Kidney capillary endothelial cell (primary cell): ENCODE results near the gene TENM4.

Experiments used
- DNase-seq: peaks from one replicate; pipeline ENCODE4 v3.0.0-alpha.2; 2018; ENCODE audit warnings: low spot score

Gene TENM4

DNA sequence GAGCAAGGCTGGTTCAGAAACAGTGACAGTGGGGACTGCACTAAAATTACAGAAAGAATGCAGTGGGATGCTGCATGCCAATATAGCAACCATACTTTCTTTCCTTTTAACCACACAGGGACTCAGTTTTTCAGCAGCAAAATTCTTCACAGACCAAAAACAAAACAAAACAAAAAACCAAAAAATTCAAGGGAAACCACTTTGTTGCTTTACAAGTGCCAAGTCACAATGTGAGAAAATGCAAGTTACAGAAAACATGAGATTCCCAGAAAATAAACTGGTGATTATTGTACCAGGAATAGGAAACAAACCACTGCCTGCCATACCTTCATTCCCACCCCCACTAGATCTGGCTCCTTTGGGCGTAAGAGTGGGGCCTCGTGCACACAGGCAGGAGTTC lies 52.6 kb downstream of the TENM4 start:
- DNase-seq: no peak

DNA sequence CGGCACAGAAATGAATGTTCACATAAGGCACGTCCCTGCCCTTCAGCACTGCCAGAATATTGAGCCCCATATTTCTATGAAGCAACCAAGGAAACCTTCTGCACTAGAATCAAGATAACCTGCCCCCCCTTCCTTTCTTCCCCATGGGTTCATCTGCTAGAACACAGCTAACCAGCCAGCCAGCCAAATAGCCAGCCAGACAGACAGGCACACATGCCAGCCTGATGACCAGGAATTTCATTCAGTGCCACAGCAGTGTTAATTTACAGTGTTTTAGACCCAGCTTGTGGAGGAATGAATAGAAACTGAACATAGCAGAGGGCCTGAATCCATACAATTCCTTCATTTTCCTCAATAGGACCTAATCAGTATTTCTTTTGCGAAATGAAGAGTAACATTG lies 57.0 kb downstream of the TENM4 start:
- DNase-seq: no peak

DNA sequence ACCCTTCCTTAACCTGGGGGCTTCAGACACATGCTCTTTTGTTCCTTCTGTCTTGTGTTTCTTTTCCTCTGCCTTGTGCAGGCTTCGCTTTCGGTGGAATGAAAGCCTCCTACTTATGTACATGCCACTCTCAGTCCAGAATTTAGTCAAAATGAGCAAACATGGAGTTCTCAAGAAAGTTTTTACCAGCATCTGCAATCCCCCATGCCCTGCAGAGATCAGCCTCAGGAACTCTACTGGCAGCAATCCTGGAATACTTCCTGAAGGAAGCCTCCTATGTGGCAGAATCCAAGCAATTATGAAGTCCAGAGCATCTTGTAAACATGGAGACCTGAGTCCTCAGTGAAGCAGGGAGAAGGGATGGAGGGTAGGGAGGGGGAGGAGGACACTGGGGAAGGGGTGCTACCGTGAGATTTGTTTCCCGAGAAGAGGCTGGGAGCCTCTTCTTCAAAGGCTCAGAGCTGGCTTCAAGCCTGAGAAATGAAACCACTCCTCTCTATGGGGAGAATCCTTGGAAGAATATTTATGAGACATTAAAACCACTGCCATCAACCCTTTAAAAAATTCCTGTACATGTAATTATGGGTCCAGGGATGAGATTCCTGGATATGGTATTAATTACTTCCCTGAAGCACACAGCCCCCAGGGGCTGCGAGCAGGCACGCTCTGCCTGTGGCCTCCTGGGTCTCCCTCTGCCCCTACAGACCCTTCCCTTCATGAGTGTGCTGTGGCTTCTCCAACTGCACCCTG lies 58.4 kb downstream of the TENM4 start:
- DNase-seq: no peak

DNA sequence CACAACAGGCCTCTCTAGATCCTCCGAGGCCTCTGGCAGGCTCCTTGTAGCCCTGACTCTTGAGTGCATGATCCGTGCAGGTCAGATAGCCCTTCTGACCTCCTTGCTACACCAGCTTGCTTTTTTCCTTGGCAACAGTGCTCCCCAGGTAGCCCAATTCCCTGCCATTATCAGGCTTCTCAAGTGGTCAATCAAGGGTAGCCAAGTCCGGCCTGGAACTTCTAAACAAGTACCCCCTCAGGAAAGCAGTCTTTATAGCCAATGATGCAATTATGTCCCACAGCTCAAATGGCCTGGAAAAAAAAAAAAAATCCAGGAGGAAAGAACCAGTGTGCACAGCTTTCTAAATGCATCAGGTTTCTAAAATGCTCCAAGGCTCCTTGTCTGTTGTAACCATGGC lies 59.8 kb downstream of the TENM4 start:
- DNase-seq: no peak

DNA sequence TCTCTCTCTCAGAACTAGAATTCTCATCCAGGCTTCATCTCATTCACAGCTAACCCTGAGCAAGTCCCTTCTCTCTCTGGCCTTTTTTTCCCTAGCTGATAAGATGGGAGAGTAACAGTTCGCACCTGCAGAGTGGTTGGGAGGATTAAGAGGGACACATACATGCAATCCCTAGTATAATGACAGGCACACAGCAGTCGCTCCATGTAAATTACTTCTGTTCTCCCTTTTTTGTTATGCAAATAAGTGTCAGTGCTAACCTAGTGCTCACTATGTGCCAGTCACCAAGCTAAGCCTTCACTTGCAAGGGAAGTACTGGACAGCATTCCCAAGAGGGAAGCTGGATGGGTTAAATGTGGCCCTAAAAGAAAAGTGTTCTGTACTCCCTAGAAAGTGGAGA lies 63.4 kb downstream of the TENM4 start:
- DNase-seq: no peak

DNA sequence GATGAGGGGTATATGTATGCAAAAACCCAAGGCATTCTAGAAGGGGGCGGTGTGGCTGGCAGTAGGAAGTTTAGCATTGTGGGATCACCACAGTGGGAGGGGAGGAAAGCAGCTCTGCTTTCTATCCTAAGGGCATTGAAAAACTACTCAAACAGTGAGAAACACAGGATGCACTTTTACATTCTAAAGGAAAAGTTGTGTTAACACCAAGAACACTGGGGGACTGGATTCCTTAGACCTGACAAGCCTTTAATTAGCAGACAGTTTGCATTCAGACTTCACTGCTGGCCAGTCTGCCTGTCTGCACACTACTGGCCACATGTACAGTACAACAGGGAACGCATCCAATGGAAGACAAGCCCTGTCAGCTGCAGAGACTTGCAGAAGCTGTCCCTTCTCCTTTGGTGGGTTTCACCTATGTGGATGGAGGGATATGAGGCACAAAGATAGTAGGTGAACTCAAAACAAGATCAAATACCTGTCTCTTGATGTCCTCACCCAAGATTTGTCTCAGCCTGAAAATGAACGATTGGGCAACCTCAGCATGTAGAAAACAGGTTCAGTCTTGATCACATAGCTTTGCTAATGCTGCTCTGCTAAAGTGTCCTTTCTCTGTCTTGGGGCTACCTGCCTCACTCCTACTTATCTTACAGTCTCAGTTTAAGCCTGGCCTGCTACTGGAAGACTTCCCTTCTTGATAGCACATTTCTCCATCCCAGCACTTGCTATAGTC lies 64.8 kb downstream of the TENM4 start:
- DNase-seq: no peak

DNA sequence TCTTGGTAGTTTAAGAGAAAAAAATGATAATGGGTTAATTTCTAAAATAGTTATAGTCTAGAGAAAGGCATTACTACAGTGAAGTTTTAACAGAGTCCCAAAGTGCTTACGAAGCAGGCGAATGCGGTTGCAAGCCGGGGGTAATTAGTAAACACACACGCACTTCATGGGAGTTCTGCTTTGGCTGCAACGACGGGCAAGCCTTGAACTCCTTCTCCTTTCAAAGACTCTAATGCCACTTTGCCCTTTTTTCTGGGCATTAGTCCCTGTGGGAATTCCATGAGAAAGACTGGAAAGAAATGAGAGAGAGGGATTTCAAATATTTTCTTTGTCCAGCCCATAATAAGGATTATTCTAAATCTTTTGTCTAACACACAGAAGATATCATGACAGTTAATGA lies 66.1 kb downstream of the TENM4 start:
- DNase-seq: no peak

DNA sequence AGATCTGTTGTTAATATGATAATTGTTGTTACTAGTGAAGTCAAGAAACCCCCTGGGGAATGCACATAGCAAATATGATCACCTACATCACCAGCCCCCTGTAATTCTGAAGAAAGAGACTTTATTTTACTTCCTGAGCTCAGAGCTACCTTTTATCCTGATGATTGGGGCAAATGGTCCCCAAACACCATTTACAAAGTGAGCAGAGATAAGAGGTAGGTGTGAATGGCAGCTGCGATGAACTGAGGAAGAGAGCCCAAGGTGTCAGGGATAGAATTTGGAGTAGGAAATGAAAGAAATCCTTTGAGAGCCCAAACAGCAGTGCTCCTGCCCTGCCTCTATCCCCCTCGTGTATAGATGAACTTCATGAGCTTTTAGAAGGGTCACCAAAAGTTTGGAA lies 69.1 kb downstream of the TENM4 start:
- no peak for DNase-seq

DNA sequence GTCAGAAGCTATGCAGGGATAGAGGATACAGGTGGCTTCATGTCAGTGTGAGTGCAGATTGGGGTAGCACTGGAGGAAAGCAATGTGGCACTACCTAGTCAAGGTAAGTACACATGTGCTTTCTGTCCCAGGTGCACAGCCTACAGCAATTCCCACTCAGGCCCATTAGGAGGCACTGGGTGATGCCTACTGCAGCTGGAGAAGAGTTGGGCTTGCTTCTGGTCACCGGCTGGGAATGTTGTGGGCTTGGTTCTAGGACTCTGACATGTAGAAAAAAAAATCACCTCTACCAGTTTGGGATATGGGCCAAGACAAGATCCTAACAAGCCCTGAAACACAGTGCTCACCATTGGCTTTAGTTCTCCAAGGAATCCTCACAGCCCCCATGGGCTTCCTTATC lies 69.7 kb downstream of the TENM4 start:
- no peak for DNase-seq

DNA sequence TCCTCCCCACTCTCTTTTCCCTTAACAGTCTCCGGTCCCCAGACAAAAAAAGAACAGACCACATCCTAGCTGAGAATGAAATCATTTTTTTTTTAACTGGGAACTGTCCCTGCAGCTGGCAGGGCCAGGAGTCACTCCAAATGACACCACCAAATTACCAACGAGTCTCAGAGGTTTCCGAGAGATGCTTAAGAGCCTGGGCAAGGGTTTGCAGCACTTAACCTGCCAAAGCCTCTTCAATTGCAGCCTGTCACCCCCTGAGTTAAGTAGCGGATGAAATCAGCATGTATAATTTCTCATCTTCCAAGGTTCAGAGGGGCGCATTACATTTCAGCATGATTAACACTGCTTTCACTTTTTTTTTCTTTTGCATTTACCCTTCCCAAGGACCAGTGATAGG lies 71.8 kb downstream of the TENM4 start:
- DNase-seq: no peak

DNA sequence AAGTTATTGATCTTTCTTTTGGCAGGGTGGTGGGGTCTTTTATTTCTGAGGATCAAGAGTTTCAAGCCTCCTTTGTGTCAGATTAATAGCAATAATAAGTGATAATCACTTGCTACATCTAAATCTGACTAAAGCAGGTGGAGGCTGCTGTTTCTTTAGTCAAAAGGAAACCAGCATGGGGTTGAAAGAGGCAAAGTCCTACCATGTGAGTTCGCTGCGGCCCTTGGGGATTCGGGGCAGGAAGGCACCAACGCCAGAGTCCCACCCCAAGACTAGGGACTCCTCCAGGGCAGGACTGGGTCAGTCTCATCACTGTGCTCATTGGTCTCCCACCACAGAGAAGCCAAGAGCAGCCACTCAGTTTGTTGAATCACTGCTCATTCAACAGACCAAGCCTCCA lies 73.0 kb downstream of the TENM4 start:
- DNase-seq: no peak

DNA sequence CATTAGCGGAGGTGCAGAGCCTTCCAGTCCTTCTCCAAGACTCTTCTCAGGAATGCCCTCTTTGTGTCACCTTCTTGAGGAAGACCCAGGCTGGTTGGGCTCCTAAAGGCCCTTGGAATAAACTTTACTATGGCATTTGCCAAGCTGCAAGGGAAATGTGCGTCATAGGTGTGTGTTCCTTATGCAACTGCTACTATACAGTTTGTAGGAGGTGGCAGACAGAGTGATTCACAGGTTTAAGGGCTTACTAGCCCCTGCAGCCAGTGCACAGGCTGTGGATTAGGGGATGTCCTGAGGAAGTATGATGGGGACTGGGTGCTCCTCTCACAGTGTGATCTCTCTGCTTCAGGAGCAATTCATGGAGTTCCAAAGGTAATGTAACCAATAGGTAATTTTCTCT lies 74.6 kb downstream of the TENM4 start:
- no peak for DNase-seq

DNA sequence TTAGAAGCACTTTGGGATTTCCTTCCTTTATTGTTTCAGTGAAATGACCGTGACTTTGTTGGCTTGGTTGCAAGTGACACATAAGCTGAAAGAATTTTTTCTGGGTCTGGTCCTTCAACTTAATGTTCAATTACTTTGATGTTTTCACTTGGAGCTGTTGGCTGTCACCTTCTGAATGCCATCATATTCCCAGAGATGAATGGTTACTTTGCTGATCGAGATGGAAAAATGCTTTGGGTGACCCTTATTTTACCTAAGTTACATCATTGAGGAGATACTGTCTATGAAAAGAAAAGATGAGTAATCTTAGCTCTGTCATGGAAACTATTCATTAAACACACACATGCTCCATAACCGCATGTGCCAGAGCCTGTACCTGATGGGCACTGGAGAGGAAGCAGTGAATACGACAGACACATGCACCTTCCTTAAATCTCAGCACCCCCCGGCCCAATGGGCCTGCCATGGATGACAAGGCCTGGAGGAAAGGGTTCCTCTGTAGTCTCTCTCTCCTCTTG lies 76.9 kb downstream of the TENM4 start:
- DNase-seq: no peak

DNA sequence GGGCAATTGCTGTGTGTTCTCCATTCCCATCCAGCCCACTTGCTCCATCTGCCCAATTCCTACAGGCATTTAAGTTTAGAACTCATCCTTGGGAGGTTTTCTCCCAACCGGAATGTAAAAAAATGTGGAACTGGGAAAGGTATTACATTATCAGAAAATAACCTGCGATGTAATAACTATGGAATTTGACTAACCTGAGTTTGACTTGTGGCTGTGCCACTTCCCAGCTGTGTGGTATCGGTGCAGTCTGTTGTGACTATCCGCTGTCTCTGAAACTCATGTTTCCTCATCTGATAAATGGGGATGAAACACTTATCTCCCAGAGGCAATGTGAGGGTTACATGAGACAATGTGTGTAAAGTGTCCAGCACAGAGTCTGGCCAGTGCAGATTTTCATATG lies 77.6 kb downstream of the TENM4 start:
- no peak for DNase-seq

DNA sequence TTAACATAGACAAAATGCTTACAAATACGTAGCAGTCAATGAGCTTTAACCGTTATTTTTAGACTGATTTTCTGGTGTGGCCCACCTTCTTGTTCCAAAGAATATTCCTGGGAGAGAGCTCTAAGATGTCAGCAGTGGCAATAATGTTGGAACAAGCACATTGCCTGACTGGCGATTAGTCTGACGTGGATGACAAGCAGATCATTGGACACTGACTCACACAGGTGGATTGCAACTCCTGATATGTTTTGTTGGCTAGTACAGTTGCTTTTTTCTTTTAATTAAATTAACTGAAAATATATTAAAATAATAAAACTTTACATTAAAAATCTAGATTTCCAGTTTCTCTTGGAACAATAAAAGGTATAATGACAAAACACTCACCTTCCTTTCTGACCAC lies 78.0 kb downstream of the TENM4 start:
- DNase-seq: no peak

DNA sequence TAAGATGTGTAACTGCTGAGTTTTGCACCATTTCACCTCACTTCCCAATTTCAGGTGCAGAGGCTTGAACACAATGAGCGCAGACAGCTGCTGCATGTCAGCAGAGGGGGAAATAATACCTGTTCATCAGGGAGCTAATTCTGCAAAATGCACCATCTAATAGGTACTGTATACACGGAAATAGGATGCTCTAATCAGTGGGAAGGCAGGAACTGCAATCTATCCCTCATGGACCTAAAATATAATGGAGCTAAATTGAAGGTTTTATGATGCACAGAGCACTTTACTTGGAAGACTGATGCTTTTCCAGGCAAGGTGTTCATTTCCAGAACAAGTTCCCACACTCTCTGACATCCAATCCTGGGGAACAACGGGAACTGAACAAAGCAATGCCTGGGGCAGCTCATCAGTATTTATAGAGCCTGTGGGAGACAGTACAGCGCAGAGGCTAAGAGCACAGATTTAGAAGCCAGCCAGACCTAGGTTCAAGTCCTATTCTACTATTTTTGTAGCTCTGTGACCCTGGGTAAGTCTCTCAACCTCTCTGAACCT lies 78.5 kb downstream of the TENM4 start:
- no peak for DNase-seq

DNA sequence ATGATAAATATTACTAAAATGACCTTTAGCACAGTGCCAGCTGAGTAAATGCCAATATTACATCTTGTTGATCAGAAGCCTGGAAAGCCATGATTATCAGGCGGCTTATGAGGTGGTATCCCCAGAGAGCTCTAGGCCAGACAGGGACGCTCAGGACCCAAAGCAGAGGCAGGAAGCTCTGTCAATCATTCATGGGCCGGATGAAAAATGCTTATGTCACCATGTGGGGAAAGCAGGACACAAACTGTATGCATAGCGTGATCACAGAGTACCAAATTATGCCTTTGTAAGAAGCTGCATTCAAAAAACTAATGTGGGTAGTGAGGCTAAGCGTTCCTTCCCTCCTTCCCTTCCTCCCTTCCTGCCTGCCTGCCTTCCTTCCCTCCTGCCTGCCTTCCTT lies 82.6 kb downstream of the TENM4 start:
- no peak for DNase-seq

DNA sequence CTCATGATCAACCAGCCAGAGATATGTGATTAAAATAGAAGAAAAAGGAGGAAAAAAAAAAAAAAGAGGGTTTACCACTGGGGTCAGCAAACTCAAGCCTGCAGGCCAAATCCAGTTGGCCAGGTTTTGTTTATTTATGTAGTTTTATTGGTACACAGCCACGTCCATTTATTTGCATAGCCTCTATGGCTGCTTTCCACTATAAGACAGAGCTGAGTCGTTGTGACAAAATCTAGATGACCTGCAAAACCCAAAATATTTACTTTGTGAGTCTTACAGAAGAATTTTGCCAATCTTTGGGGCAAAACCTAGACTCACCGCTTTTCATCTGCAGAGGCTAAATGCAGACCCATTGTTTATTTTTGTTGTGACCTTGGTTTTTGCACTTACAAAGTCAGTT lies 87.1 kb downstream of the TENM4 start:
- no peak for DNase-seq

DNA sequence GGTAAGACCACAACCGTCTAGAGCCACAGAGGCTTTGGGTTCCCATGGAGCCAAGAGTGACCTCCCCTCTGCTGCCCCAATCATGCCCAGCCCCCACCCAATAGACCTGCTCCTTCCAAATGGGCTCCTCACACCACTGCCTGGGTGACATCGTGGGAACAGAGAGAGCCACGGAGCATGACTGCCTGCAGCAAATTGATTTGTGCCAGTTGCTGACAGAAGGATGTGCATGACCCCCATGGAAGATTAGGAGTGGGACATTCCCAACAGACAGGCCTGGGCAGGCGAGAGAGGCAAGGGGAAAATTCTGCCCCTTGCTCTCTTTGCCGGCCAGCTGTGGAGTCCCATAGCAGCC lies 88.5 kb downstream of the TENM4 start:
- no peak for DNase-seq

DNA sequence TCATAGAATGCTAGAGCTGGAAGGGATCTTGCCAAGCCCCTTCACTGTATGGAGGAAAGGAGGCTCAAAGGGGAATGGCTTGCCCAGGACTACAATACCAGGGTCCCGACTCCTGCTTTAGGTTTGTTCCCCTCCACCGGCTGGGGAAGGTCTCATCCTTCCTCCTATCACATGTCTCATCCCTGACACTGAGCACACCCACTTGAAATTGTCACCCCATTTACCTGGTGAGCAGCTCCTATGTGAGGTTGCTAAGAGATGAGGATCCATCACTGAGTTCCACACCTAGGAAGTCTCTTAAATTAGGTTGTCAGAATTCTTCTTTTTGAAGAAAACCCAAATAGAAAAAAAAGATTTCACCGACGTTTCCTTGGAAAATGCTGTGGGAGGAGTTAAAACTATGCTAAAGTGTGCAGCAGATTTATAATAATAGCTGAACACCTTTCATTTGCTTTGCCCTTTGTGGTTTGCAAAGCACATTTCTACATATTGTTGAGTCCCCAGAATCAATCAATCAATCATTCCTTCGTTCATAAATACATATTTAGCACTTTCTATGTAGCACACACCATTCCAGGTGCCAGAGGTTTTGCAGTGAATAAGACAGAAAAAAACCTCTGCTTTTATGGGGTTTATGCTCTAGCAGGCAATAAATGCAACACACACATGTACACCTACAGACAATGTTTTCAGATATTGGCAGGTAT lies 91.7 kb downstream of the TENM4 start:
- no peak for DNase-seq

DNA sequence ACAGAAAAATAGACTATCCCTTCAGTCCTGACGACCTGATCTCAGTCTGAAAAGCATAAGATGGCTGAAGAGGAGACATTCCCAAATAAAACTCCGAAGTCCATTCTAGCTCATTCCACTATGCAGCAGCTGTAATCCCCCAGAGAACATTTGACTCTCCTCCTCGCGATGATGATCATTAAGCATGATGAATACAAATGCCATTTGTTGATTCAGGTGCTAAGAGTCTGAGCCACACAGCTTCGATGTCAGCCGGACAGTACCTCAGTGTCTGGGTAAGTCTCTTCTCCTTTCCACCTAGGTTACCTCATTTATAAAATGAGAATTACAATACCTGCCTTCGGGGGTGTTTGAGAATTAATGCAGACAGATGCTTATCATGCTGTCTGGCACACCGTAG lies 94.8 kb downstream of the TENM4 start:
- no peak for DNase-seq

DNA sequence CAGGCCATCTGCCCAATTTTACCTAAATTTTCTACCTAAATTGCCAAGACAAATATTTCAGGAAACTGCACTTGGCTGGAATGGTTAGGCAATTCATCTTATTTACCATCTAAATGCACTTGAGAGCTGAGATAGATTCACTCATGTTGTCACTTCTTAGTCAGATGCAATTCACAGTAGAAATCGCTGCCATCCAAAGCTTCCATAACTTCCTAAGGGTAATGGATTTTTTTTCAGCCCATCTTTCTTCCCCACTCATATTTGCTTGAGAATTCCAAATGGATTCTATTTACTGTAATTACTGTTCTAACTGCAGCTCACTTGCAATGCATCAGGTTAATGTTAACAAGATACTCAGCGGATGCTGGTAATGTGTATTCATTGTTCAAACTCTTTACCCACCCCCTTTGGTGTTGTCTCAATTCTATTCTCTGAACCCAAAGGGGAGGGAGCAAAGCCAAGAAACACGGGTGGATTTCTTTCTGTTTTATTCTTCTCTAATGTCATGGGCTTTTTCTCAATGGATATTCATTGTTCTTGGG lies 96.0 kb downstream of the TENM4 start:
- no peak for DNase-seq

DNA sequence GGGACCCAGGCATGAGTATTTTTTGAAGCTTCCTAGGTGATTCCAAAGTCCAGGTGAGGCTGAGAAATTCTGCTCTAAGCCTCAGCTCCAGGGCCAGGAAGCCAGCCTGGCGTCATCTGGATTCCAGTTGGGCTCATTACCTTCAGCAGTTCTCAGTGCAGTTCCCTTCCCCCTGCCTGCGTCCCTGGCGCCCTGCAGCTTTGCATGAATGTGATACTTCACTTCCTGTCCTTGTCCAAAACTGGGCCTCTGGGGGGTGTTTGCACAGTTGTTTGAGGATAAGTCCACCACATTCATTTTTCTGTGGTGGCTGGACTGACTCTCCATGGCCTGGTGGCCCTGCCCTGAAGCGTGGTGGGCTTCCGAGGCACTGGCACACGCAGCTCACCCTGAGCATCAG lies 98.1 kb downstream of the TENM4 start:
- no peak for DNase-seq
